A549 (cell line): Measurements from ENCODE around the gene CAPS2. TPM values are rescaled to one million over a fixed set of nuclear protein-coding genes. Genes with fewer than 3 reads are reported as not detected.

Experiments
- ATAC-seq, 2 experiments: fragments of 200-7000 bp in 1 of 2; fragments of >200 bp in 1 of 2; cut with Nextera tagmentation in 1 of 2; cut with Tn5 transposase in 1 of 2; 3 replicates each; pipeline versions ENCODE4 v1.8.0 to v1.9.1; 2018 to 2020; ENCODE audit warnings: mild to moderate bottlenecking in 1 of 2, moderate library complexity in 1 of 2
- CTCF ChIA-PET: fragments of 300-600 bp; sonication (Branson Sonifier 250); formaldehyde crosslinking; extraction: SDS; loops from one replicate; lab custom pipeline; 2021; ENCODE audit warnings: antibody characterized with exemption, inconsistent platforms; lab: Yijun Ruan, JAX
- POLR2A ChIA-PET: fragments of 350-600 bp; formaldehyde crosslinking; extraction: SDS; loops from one replicate; lab custom pipeline; 2021; ENCODE audit warnings: antibody characterized with exemption, inconsistent platforms; lab: Yijun Ruan, JAX
- DNase-seq, 2 experiments: peaks; one replicate each; pipeline versions ENCODE4 v3.0.0 to v3.0.0-alpha.2; 2011 to 2016; ENCODE audit warnings: low read depth in 1 of 2, low spot score in 1 of 2
- FAIRE-seq: peaks from 2 replicates; lab custom pipeline; 2011; peaks lifted over from hg19 to GRCh38; lab: Jason Lieb, UNC
- H3K27ac ChIP-seq, 2 experiments: fragments of >200 bp; sonication (Bioruptor Twin); formaldehyde crosslinking; 3 replicates each; pipeline ENCODE4 v1.5.1; 2016 to 2017
- H3K4me1 ChIP-seq: fragments of >200 bp; sonication (Bioruptor Twin); formaldehyde crosslinking; 3 replicates; pipeline ENCODE4 v1.6.1; 2016
- H3K4me2 ChIP-seq: fragments of >200 bp; sonication (Bioruptor Twin); formaldehyde crosslinking; 3 replicates; pipeline ENCODE4 v1.6.1; 2016
- H3K4me3 ChIP-seq: fragments of >200 bp; sonication (Bioruptor Twin); formaldehyde crosslinking; 3 replicates; pipeline ENCODE4 v1.5.1; 2016
- H3K9me3 ChIP-seq: fragments of >200 bp; sonication (Bioruptor Twin); formaldehyde crosslinking; 3 replicates; pipeline ENCODE4 v1.6.1; 2016
- CHD4 ChIP-seq: fragments of 200-600 bp; sonication (generic); IDR thresholded peaks from 2 replicates; pipeline ENCODE4 v1.6.1; 2016; ENCODE audit warnings: antibody characterized with exemption, mild to moderate bottlenecking, borderline replicate concordance
- EHF ChIP-seq: fragments of 250-450 bp; sonication (Bioruptor Pico); IDR thresholded peaks from 2 replicates; pipeline ENCODE4 v1.5.0; 2020; ENCODE audit warnings: mild to moderate bottlenecking
- EP300 ChIP-seq, 2 experiments: fragments of >200 bp; sonication (Bioruptor Twin); formaldehyde crosslinking; IDR thresholded peaks; 2 replicates in 1 of 2; 3 replicates in 1 of 2; pipeline ENCODE4 v1.6.1; 2016 to 2017
- FOXS1 ChIP-seq: fragments of 250-450 bp; sonication (Bioruptor Pico); IDR thresholded peaks from 2 replicates; pipeline ENCODE4 v1.5.0; 2020; ENCODE audit warnings: mild to moderate bottlenecking, moderate library complexity
- HEYL ChIP-seq: fragments of 250-450 bp; sonication (Bioruptor Pico); IDR thresholded peaks from 2 replicates; pipeline ENCODE4 v1.8.0; 2021; ENCODE audit warnings: mild to moderate bottlenecking, moderate library complexity
- HOXB5 ChIP-seq: fragments of 250-450 bp; sonication (Bioruptor Pico); IDR thresholded peaks from 2 replicates; pipeline ENCODE4 v1.5.0; 2020; ENCODE audit warnings: mild to moderate bottlenecking, moderate library complexity
- JUNB ChIP-seq: fragments of >200 bp; sonication (Bioruptor Twin); formaldehyde crosslinking; IDR thresholded peaks from 2 replicates; pipeline ENCODE4 v1.6.1; 2016
- MYC ChIP-seq: IDR thresholded peaks from 2 replicates; pipeline ENCODE4 v1.6.1; 2012; ENCODE audit warnings: mild to moderate bottlenecking, inconsistent platforms, low read length, improper control_type of control experiment, borderline replicate concordance
- NFE2L2 ChIP-seq: fragments of 150-350 bp; conservative IDR thresholded peaks from 2 replicates; pipeline ENCODE4 v1.6.1; 2014; ENCODE audit warnings: low read length
- NPAS2 ChIP-seq: fragments of 250-450 bp; sonication (Bioruptor Pico); IDR thresholded peaks from 2 replicates; pipeline ENCODE4 v1.8.0; 2022; ENCODE audit warnings: mild to moderate bottlenecking, moderate library complexity, borderline replicate concordance
- NR3C1 ChIP-seq: fragments of >200 bp; sonication (Bioruptor Twin); formaldehyde crosslinking; IDR thresholded peaks from 3 replicates; pipeline ENCODE4 v1.6.1; 2017
- PHF8 ChIP-seq: fragments of 200-600 bp; sonication (generic); IDR thresholded peaks from 2 replicates; pipeline ENCODE4 v1.6.1; 2016; ENCODE audit warnings: low read depth, mild to moderate bottlenecking, antibody characterized with exemption, moderate library complexity, borderline replicate concordance
- POLR2A ChIP-seq: IDR thresholded peaks from 2 replicates; pipeline ENCODE4 v1.6.1; 2012; ENCODE audit warnings: mild to moderate bottlenecking, low read length
- RAD21 ChIP-seq, 2 experiments: fragments of >200 bp in 1 of 2; sonication (Bioruptor Twin) in 1 of 2; formaldehyde crosslinking in 1 of 2; IDR thresholded peaks in 1 of 2; conservative IDR thresholded peaks in 1 of 2; 2 replicates in 1 of 2; 3 replicates in 1 of 2; pipeline ENCODE4 v1.6.1; 2012 to 2018; ENCODE audit warnings: inconsistent platforms in 1 of 2
- RFX5 ChIP-seq: fragments of 450-650 bp; IDR thresholded peaks from 2 replicates; pipeline ENCODE4 v1.7.1; 2014; ENCODE audit warnings: antibody characterized with exemption, mild to moderate bottlenecking, moderate library complexity
- SMC3 ChIP-seq: fragments of >200 bp; sonication (Bioruptor Twin); formaldehyde crosslinking; IDR thresholded peaks from 3 replicates; pipeline ENCODE4 v1.6.1; 2018; ENCODE audit warnings: inconsistent platforms
- ZC3H11A ChIP-seq: fragments of 450-650 bp; IDR thresholded peaks from 2 replicates; pipeline ENCODE4 v1.6.1; 2014; ENCODE audit warnings: antibody characterized with exemption, mild to moderate bottlenecking
- WGBS: methylation state at CpG from one replicate; pipeline ENCODE4 v1.1.6; 2017; ENCODE audit errors: missing lambda C conversion rate; 5-methylcytosine and 5-hydroxymethylcytosine counted together
- polyA plus RNA-seq, 4 experiments: library from polyadenylated mRNA; depleted of rRNA in 3 of 4; stranded (reverse); fragments of >200 nt; fragmentation: RNase III in 1 of 4; extraction: RNeasy Plus Mini Kit Qiagen cat#74134 plus additional on column Dnase treatment in 1 of 4; gene quantifications; 2 replicates in 3 of 4; 3 replicates in 1 of 4; pipeline ENCODE4 v1.2.3, GENCODE V29; 2011 to 2017
- TF ChIP-seq, protein P1 (sequence below): fragments of 200-600 bp; sonication (generic); IDR thresholded peaks from 2 replicates; pipeline ENCODE4 v1.6.1; 2016; ENCODE audit warnings: antibody characterized with exemption, mild to moderate bottlenecking, moderate library complexity
- TF ChIP-seq, protein P2 (sequence below): fragments of 150-350 bp; IDR thresholded peaks from 2 replicates; pipeline ENCODE4 v1.6.1; 2014; ENCODE audit warnings: low read depth, mild to moderate bottlenecking, low read length
- TF ChIP-seq, protein P3 (sequence below): fragments of 250-450 bp; sonication (Bioruptor Pico); IDR thresholded peaks from 2 replicates; pipeline ENCODE4 v1.5.0; 2021; ENCODE audit warnings: mild to moderate bottlenecking, moderate library complexity, borderline replicate concordance
- TF ChIP-seq, protein P4 (sequence below): fragments of >200 bp; sonication (Bioruptor Twin); formaldehyde crosslinking; IDR thresholded peaks from 3 replicates; pipeline ENCODE4 v1.5.1; 2016

The CAPS2 gene
- polyA plus RNA-seq, 2 of the 4 experiments (the other 2 are of a cell fraction), result 2.6 to 7.0 TPM

DNA sequence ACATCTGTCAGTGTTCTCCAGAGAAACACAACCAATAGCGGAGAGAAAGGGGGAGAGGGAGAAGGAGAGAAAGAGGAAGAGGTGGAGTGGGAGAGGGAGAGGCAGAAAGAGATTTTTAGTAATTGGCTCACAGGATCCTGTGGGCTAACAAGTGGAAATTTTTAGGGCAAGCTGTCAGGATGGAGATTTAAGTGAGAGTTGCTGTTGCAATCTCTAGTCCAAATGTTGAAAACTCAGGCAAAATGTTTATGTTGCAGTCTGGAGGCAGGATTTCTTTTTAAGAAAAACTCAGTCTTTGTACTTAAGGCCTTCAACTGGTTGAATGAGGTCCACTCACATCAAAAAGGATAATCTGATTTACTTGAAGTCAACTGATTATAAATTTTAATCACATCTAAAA is 48.2 kb upstream of the CAPS2 start (continued):
- TF ChIP-seq, protein P1, sequence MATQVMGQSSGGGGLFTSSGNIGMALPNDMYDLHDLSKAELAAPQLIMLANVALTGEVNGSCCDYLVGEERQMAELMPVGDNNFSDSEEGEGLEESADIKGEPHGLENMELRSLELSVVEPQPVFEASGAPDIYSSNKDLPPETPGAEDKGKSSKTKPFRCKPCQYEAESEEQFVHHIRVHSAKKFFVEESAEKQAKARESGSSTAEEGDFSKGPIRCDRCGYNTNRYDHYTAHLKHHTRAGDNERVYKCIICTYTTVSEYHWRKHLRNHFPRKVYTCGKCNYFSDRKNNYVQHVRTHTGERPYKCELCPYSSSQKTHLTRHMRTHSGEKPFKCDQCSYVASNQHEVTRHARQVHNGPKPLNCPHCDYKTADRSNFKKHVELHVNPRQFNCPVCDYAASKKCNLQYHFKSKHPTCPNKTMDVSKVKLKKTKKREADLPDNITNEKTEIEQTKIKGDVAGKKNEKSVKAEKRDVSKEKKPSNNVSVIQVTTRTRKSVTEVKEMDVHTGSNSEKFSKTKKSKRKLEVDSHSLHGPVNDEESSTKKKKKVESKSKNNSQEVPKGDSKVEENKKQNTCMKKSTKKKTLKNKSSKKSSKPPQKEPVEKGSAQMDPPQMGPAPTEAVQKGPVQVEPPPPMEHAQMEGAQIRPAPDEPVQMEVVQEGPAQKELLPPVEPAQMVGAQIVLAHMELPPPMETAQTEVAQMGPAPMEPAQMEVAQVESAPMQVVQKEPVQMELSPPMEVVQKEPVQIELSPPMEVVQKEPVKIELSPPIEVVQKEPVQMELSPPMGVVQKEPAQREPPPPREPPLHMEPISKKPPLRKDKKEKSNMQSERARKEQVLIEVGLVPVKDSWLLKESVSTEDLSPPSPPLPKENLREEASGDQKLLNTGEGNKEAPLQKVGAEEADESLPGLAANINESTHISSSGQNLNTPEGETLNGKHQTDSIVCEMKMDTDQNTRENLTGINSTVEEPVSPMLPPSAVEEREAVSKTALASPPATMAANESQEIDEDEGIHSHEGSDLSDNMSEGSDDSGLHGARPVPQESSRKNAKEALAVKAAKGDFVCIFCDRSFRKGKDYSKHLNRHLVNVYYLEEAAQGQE, result no peak

DNA sequence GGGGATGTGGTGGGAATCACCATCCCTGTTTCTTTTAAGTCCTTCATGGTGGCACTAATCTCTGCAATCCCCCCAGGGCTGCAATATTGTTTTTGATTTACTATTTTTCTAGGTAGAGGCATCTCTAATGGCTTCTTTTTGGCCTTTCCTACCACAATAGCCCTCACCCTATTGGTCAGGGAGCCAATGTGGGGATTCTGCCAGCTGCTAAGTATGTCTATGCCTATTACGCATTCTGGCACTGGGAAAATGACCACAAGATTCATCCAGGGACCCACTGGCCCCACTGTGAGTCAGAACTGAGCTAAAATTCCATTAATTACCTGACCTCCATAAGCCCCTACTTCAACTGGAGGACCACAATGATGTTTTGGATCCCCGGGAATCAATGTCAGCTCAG is 44.8 kb upstream of the CAPS2 start:
- POLR2A ChIA-PET, result no interaction called here
- WGBS, result 84% methylated on average over 2 of the region's 2 CpGs

DNA sequence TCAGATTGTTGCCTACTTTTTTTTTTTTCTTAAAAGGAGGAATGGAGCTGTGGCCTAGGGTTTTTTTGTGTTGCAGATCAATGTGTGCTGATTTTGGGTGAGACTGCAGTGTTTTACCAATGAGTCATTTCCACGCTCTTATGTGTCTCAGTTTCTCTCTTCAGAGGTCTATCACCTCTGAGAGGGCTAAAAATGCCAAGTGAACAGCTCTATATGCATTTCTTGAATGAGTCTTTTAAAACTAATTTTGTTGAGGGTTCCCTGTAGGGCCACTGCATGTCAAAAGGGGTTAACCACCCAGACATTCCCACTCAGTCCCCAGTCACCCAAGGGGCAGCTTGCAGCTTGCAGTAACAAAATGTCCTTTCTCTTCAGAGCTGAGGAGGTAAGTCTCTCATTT is 36.5 kb upstream of the CAPS2 start:
- Histone ChIP-seq H3K4me3 (no peak overlapping the region), H3K4me2 (no peak overlapping the region), H3K4me1 (no peaks in the 10 kb centered on the region), H3K27ac (no peak overlapping the region), H3K9me3 (no peaks in the 10 kb centered on the region)
- ChIA-PET CTCF (interaction anchor here (1.0 to 2.0 kb wide), 3 partner anchors 13 to 32 kb away, joined by 3 to 7 read pairs (median 6); partner anchors contain the start of gene GLIPR1L1), POLR2A (no interaction called here)
- no peak for FAIRE-seq
- TF ChIP-seq PHF8, result no peak
- no peak for TF ChIP-seq NFE2L2
- no peak for TF ChIP-seq HEYL (CRISPR knock-in tag)
- no peak for TF ChIP-seq RFX5
- no peak for TF ChIP-seq JUNB
- no peak for TF ChIP-seq EP300 (IDR thresholded peaks at IDR 0.05)
- TF ChIP-seq FOXS1 (CRISPR knock-in tag), result no peak
- TF ChIP-seq CHD4, result no peak
- TF ChIP-seq MYC, result no peak
- TF ChIP-seq, protein P2, sequence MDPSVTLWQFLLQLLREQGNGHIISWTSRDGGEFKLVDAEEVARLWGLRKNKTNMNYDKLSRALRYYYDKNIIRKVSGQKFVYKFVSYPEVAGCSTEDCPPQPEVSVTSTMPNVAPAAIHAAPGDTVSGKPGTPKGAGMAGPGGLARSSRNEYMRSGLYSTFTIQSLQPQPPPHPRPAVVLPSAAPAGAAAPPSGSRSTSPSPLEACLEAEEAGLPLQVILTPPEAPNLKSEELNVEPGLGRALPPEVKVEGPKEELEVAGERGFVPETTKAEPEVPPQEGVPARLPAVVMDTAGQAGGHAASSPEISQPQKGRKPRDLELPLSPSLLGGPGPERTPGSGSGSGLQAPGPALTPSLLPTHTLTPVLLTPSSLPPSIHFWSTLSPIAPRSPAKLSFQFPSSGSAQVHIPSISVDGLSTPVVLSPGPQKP, result no peak
- no peak for DNase-seq
- 96% methylated on average over 1 of the region's 1 CpG for WGBS
- ATAC-seq, result no peak

More for the DNA sequence above, 44.8 kb upstream of the CAPS2 start:
- Histone ChIP-seq H3K9me3 (no peaks in the 10 kb centered on the region), H3K27ac (no peak overlapping the region), H3K4me3 (no peak overlapping the region), H3K4me2 (no peak overlapping the region), H3K4me1 (peaks cover 5% of the 10 kb centered on the region; the same call in 1 of the 3 replicates)
- TF ChIP-seq RAD21 (conservative IDR thresholded peaks at IDR 0.05 in 1 of 2, IDR thresholded peaks at IDR 0.05 in 1 of 2) (no peak), NPAS2 (CRISPR knock-in tag) (no peak), JUNB (no peak), SMC3 (no peak), HOXB5 (CRISPR knock-in tag) (no peak), EHF (CRISPR knock-in tag) (no peak), POLR2A (no peak), PHF8 (no peak), NR3C1 (no peak), ZC3H11A (no peak)
- TF ChIP-seq, protein P3, sequence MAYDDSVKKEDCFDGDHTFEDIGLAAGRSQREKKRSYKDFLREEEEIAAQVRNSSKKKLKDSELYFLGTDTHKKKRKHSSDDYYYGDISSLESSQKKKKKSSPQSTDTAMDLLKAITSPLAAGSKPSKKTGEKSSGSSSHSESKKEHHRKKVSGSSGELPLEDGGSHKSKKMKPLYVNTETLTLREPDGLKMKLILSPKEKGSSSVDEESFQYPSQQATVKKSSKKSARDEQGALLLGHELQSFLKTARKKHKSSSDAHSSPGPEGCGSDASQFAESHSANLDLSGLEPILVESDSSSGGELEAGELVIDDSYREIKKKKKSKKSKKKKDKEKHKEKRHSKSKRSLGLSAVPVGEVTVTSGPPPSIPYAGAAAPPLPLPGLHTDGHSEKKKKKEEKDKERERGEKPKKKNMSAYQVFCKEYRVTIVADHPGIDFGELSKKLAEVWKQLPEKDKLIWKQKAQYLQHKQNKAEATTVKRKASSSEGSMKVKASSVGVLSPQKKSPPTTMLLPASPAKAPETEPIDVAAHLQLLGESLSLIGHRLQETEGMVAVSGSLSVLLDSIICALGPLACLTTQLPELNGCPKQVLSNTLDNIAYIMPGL (CRISPR knock-in tag), result no peak
- TF ChIP-seq, protein P4, sequence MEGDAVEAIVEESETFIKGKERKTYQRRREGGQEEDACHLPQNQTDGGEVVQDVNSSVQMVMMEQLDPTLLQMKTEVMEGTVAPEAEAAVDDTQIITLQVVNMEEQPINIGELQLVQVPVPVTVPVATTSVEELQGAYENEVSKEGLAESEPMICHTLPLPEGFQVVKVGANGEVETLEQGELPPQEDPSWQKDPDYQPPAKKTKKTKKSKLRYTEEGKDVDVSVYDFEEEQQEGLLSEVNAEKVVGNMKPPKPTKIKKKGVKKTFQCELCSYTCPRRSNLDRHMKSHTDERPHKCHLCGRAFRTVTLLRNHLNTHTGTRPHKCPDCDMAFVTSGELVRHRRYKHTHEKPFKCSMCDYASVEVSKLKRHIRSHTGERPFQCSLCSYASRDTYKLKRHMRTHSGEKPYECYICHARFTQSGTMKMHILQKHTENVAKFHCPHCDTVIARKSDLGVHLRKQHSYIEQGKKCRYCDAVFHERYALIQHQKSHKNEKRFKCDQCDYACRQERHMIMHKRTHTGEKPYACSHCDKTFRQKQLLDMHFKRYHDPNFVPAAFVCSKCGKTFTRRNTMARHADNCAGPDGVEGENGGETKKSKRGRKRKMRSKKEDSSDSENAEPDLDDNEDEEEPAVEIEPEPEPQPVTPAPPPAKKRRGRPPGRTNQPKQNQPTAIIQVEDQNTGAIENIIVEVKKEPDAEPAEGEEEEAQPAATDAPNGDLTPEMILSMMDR, result no peak
- DNase-seq (no peak), ATAC-seq (no peak), FAIRE-seq (no peak)
- CTCF ChIA-PET, result no interaction called here
